ENCODE data around the gene ZNF273.

ZNF273 gene

DNA sequence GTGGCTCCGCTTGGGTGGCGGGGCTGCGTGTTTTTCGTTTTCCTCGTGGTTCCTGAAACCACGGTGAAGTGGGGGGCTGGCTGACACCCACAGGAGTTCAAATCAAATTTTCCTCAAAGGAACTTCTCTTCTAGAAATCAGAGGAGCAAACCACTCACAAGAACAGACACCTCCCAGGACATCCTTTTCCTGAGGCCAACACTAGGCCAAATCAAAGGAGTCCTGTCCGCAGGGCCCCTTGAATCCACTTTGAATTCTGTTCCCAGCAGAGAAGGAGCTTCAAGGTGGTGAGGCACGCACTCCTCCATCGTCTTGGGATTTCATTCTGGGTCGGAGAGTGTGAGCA lies 29.9 kb upstream of the ZNF273 start:
- H3K4me3 ChIP-seq (ENCODE audit: low read depth, low read length): no peak overlapping the region
- TF ChIP-seq, protein P1, sequence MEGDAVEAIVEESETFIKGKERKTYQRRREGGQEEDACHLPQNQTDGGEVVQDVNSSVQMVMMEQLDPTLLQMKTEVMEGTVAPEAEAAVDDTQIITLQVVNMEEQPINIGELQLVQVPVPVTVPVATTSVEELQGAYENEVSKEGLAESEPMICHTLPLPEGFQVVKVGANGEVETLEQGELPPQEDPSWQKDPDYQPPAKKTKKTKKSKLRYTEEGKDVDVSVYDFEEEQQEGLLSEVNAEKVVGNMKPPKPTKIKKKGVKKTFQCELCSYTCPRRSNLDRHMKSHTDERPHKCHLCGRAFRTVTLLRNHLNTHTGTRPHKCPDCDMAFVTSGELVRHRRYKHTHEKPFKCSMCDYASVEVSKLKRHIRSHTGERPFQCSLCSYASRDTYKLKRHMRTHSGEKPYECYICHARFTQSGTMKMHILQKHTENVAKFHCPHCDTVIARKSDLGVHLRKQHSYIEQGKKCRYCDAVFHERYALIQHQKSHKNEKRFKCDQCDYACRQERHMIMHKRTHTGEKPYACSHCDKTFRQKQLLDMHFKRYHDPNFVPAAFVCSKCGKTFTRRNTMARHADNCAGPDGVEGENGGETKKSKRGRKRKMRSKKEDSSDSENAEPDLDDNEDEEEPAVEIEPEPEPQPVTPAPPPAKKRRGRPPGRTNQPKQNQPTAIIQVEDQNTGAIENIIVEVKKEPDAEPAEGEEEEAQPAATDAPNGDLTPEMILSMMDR (IDR thresholded peaks at IDR 0.05; ENCODE audit: low read depth, low read length): no peak
- no peak for DNase-seq (ENCODE audit: low read depth, low spot score)
- in situ Hi-C loops (cut with HindIII; ENCODE audit: low sequenced_read_pairs): no loop called here

DNA sequence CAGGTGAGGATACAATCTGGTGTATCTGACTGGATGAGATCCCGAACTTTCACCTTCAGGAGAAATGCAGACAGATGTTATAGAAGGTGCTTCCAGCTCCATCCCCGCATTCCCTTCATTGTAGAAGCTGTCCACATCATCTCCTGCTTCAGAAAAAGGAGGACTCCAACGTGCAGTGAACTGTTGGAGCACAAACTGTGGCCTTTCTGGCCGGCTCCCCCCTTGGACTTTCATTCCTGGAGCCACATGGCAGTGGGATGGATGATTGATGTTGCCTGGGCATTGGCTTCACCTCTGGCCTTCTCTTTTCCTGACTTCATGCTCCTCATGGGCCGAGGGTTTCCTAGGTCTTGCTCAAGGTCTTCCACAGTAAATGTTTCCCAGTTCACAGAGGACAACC lies 29.6 kb upstream of the ZNF273 start:
- TF ChIP-seq, protein P1 (IDR thresholded peaks at IDR 0.05; ENCODE audit: low read depth, low read length): no peak
- DNase-seq (ENCODE audit: low read depth, low spot score): no peak
- no peak overlapping the region for H3K4me3 ChIP-seq (ENCODE audit: low read depth, low read length)
- in situ Hi-C loops (cut with HindIII; ENCODE audit: low sequenced_read_pairs): no loop called here

DNA sequence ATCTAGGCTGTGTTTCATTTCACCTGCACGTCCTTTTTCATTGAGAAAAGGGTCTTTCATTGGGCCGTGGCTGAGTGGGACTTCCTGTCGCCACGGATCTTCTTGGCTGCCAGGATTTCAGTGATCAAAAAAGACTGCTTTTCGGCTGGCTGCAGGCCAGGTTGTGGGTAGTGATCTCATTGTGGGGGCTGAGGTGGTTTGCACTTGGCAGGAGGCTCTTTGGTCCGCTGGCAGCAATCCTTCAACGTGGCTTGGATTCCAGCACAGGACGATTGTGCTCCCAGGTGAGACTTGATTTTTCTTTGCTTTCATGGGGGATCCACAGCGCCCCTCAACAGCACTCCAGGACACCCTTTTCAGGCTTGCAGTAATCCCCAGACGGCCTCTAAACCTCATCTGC lies 29.0 kb upstream of the ZNF273 start:
- TF ChIP-seq, protein P1 (IDR thresholded peaks at IDR 0.05; ENCODE audit: low read depth, low read length): no peak
- no peak overlapping the region for H3K4me3 ChIP-seq (ENCODE audit: low read depth, low read length)
- in situ Hi-C loops (cut with HindIII; ENCODE audit: low sequenced_read_pairs): no loop called here
- DNase-seq (ENCODE audit: low read depth, low spot score): no peak

DNA sequence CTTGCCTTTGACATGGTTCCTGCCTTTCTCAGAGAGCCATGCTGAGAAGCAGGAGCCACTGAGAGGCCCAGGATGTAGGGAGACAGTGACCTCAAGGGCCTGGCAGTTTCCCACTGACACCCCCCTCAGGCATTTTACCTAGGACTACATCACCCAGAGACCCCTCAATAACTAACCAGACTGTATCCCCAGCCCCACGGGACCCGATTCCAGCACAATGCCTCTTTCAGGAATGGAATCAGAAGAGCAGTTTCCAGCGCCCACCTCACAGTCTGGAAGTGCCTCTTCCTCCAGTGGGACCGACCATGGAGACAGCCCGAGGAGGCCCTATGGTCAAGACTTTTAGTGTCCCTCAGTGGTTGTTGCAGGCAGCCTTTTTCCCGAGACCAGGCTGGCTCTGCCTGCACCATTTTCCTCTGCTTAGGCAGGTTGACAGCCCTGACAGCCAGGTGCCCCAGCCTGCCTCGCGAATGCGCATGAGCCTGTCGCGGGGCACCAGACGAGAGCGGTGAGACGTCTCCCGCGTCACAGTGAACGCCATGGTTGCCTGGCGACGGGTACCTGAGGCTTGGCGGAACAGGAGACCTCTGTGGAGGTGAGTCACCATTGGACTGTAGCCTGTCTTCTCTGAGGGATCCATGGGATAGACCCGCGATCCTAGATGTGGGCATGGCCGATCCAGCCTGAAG lies 28.4 kb upstream of the ZNF273 start:
- TF ChIP-seq, protein P1 (IDR thresholded peaks at IDR 0.05; ENCODE audit: low read depth, low read length): no peak
- DNase-seq (ENCODE audit: low read depth, low spot score): no peak
- in situ Hi-C loops (cut with HindIII; ENCODE audit: low sequenced_read_pairs): no loop called here
- H3K4me3 ChIP-seq (ENCODE audit: low read depth, low read length): no peak overlapping the region

DNA sequence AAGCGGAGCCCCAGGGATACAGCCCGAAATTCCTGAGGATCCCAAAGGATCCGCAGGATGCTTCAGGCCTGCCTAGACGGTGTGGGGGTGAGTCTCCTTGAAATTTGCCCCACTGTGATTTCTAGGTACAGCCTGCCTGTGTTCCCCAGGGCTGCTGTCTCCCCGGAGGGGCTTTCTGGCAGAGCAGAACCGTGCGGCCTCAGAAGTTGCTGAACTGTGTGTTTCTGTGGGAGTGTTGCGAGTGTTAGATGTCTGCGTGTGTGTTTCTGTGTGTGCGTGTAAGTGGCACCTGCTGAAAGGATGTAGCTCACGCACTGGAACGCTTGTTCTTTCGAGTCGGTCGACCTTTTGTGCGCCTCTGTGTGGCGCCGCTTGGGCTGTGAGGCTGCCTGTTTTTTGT lies 27.8 kb upstream of the ZNF273 start:
- H3K4me3 ChIP-seq (ENCODE audit: low read depth, low read length): no peak overlapping the region
- in situ Hi-C loops (cut with HindIII; ENCODE audit: low sequenced_read_pairs): no loop called here
- no peak for DNase-seq (ENCODE audit: low read depth, low spot score)
- TF ChIP-seq, protein P1 (IDR thresholded peaks at IDR 0.05; ENCODE audit: low read depth, low read length): no peak

DNA sequence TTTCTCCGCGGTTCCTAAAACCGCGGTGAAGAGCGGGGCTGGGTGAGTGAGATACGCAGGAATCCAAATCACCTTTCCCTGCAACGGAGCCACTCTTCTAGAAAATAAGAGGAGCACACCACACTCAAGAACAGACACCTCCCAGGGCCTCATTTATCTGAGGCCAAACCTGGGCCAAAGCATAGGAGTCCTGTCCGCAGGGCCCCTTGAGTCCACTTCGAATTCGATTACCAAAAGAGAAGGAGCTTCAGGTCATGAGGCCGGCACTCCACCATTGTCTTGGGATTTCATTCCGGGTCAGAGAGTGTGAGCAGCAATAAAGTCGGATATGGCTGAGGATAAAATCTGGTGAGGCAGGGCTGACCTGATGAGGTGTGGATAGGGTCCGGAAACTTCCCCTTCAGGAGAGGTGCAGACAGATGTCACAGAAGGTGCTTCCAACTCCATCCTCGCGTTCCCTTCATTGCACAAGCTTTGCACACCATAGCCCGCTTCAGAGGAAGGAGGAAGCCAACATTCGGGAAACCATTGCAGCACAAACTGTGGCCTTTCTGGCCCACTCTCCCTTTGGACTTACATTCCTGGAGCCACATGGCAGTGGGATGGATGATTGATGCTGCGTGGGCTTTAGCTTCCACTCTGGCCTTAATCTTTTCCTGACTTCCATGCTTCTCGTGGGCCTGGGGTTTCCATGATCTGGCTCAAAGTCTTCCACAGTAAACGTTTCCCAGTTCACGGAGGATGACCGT lies 27.2 kb upstream of the ZNF273 start:
- DNase-seq (ENCODE audit: low read depth, low spot score): no peak
- TF ChIP-seq, protein P1 (IDR thresholded peaks at IDR 0.05; ENCODE audit: low read depth, low read length): no peak
- in situ Hi-C loops (cut with HindIII; ENCODE audit: low sequenced_read_pairs): no loop called here
- no peak overlapping the region for H3K4me3 ChIP-seq (ENCODE audit: low read depth, low read length)
